ENCODE data around the gene ZNF691.
"Not testable (repeated sequence)": the region's sequence is repeated elsewhere in the genome, so short reads cannot be mapped to it uniquely, and the experiment has no call there.

ZNF691 gene

DNA sequence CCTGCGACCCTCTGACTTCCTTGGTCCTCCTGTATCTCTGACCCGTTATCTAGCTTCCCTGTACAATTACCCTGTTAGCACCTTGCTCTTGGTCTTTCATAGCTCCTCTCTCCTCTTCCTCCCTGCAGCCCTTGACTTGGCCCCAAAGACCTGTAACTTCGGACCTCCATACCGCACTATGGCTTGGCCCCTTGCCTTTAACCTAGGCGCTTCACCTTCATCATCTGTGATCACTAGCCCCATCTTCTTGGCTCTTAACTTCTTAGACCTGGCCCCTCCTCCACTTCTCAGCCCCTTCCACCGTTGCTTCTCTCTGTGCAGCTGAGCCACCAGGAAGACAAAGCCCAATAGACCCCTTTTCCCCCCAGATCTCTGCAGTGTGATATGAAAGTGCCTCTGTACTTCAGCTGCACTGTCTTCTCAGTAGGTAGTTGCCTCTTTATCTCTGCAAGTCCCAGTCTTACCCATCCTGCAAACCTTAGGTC, 740 bp downstream of the ZNF691 start:
- peaks cover 0 to 5% of the 10 kb centered on the region in 2 donors for H3K9me3 ChIP-seq (ENCODE audit: control insufficient read depth in 2 of 2, low read length in 2 of 2)
- H3K27ac ChIP-seq (ENCODE audit: low read length) = peak overlapping the region; percentile 60
- peak overlapping the region; percentile 79 to 94 for H3K9ac ChIP-seq (ENCODE audit: low read length in 2 of 2)
- H3K27me3 ChIP-seq (ENCODE audit: control insufficient read depth in 1 of 2, insufficient read depth in 2 of 2, low read length in 2 of 2) = no peaks in the 10 kb centered on the region
- H3K36me3 ChIP-seq (ENCODE audit: control insufficient read depth in 2 of 2, insufficient read depth in 2 of 2, low read length in 2 of 2) = peaks cover 22 to 32% of the 10 kb centered on the region in 2 donors
- H3K4me3 ChIP-seq (ENCODE audit: low read length in 2 of 2) = peak overlapping the region; percentile 82 to 96
- H3K4me1 ChIP-seq (ENCODE audit: control insufficient read depth, insufficient read depth, low read length) = peaks cover 8% of the 10 kb centered on the region

GRCh38 chr1:42847721-42848460, 1.5 kb downstream of the ZNF691 start:
- Histone ChIP-seq H3K4me1 (ENCODE audit: control insufficient read depth, insufficient read depth, low read length) (peaks cover 8% of the 10 kb centered on the region), H3K9me3 (ENCODE audit: control insufficient read depth in 2 of 2, low read length in 2 of 2) (peaks cover 0 to 5% of the 10 kb centered on the region in 2 donors), H3K9ac (ENCODE audit: low read length in 2 of 2) (peak overlapping the region in 1 of 2 donors; percentile 79), H3K27me3 (ENCODE audit: control insufficient read depth in 1 of 2, insufficient read depth in 2 of 2, low read length in 2 of 2) (no peaks in the 10 kb centered on the region), H3K36me3 (ENCODE audit: control insufficient read depth in 2 of 2, insufficient read depth in 2 of 2, low read length in 2 of 2) (peaks cover 22 to 25% of the 10 kb centered on the region in 2 donors), H3K27ac (ENCODE audit: low read length) (no peak overlapping the region), H3K4me3 (ENCODE audit: low read length in 2 of 2) (peak overlapping the region; percentile 82 to 96)

GRCh38 chr1:42848823-42849537, 2.6 kb downstream of the ZNF691 start:
- Histone ChIP-seq H3K9me3 (ENCODE audit: control insufficient read depth in 2 of 2, low read length in 2 of 2) (peaks cover 0 to 5% of the 10 kb centered on the region in 2 donors), H3K9ac (ENCODE audit: low read length in 2 of 2) (no peak overlapping the region), H3K4me1 (ENCODE audit: control insufficient read depth, insufficient read depth, low read length) (peaks cover 8% of the 10 kb centered on the region), H3K27me3 (ENCODE audit: control insufficient read depth in 1 of 2, insufficient read depth in 2 of 2, low read length in 2 of 2) (no peaks in the 10 kb centered on the region), H3K4me3 (ENCODE audit: low read length in 2 of 2) (no peak overlapping the region), H3K36me3 (ENCODE audit: control insufficient read depth in 2 of 2, insufficient read depth in 2 of 2, low read length in 2 of 2) (peaks cover 21 to 22% of the 10 kb centered on the region in 2 donors), H3K27ac (ENCODE audit: low read length) (no peak overlapping the region)

DNA sequence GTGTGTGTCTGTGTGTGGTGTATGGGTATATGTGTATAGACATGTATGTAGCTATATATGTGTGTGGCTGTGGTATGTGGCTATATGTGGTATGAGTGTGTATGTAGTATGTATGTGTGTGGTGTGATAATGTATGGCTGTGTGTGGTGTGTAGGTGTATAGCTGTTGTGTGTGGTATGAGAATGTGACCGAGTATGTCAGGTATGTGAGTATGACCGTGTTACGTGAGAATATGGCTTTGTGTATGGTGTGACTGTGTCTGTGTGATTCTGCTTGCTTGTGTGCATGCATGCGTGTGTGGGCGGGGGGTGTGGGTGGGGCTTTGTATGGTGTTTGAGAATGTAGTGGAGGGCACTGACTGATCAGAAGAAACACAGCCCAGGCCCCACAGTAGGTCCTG, 3.5 kb downstream of the ZNF691 start:
- Histone ChIP-seq H3K27ac (ENCODE audit: low read length) (no peak overlapping the region), H3K4me1 (ENCODE audit: control insufficient read depth, insufficient read depth, low read length) (peaks cover 8% of the 10 kb centered on the region), H3K9ac (ENCODE audit: low read length in 2 of 2) (no peak overlapping the region), H3K9me3 (ENCODE audit: control insufficient read depth in 2 of 2, low read length in 2 of 2) (peaks cover 0 to 5% of the 10 kb centered on the region in 2 donors), H3K4me3 (ENCODE audit: low read length in 2 of 2) (no peak overlapping the region), H3K27me3 (ENCODE audit: control insufficient read depth in 1 of 2, insufficient read depth in 2 of 2, low read length in 2 of 2) (no peaks in the 10 kb centered on the region), H3K36me3 (ENCODE audit: control insufficient read depth in 2 of 2, insufficient read depth in 2 of 2, low read length in 2 of 2) (peaks cover 21 to 22% of the 10 kb centered on the region in 2 donors)

DNA sequence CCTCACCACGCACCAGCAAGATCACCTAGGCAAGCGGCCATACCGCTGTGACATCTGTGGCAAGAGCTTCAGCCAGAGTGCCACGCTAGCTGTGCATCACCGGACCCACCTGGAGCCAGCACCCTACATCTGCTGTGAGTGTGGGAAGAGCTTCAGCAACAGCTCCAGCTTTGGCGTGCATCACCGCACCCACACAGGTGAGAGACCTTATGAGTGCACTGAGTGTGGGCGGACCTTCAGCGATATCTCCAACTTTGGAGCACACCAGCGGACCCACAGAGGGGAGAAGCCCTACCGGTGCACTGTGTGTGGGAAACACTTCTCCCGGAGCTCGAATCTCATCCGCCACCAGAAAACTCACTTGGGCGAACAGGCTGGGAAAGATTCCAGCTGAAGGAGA, 5.0 kb downstream of the ZNF691 start:
- H3K9ac ChIP-seq (ENCODE audit: low read length in 2 of 2) = no peak overlapping the region
- no peaks in the 10 kb centered on the region for H3K27me3 ChIP-seq (ENCODE audit: control insufficient read depth in 1 of 2, insufficient read depth in 2 of 2, low read length in 2 of 2)
- peaks cover 0 to 5% of the 10 kb centered on the region in 2 donors for H3K9me3 ChIP-seq (ENCODE audit: control insufficient read depth in 2 of 2, low read length in 2 of 2)
- no peak overlapping the region for H3K4me3 ChIP-seq (ENCODE audit: low read length in 2 of 2)
- H3K4me1 ChIP-seq (ENCODE audit: control insufficient read depth, insufficient read depth, low read length) = peaks cover 8% of the 10 kb centered on the region
- H3K27ac ChIP-seq (ENCODE audit: low read length) = no peak overlapping the region
- H3K36me3 ChIP-seq (ENCODE audit: control insufficient read depth in 2 of 2, insufficient read depth in 2 of 2, low read length in 2 of 2) = peaks cover 21 to 22% of the 10 kb centered on the region in 2 donors

DNA sequence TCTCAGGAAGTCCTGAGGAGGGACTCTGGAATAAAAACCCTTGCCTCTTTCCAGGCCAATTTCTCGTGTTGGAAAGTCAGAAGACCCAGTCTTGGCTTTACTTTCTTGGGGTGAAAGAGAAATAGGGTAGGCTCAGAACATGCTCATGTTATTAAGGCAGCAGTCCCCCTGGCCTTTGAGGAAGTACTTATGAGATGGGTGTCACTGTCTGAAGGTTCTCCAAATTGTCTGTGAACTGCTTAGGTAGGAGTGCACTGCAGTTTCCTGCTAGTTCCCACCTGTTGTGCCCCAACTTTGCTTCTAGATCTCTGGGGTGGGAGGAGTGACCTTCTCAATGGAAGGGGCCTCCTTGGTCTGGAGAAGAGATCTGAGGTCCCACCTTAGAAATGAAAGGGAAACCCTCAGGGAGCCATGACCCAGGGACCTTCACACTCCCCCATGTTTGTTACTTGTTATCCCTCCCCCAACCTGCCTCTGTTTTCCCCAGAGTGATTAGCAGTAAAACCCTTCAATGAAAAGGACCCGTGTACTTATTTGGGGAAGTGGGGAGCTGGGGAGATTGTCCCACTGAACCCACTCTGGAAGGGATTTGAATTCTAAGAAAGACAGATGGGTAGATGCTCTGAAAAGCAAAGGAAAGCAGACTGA, 5.7 kb downstream of the ZNF691 start:
- H3K9me3 ChIP-seq (ENCODE audit: control insufficient read depth in 2 of 2, low read length in 2 of 2) = peaks cover 0 to 5% of the 10 kb centered on the region in 2 donors
- no peak overlapping the region for H3K4me3 ChIP-seq (ENCODE audit: low read length in 2 of 2)
- H3K4me1 ChIP-seq (ENCODE audit: control insufficient read depth, insufficient read depth, low read length) = peaks cover 4% of the 10 kb centered on the region
- H3K27ac ChIP-seq (ENCODE audit: low read length) = no peak overlapping the region
- no peak overlapping the region for H3K9ac ChIP-seq (ENCODE audit: low read length in 2 of 2)
- peaks cover 21 to 22% of the 10 kb centered on the region in 2 donors for H3K36me3 ChIP-seq (ENCODE audit: control insufficient read depth in 2 of 2, insufficient read depth in 2 of 2, low read length in 2 of 2)
- H3K27me3 ChIP-seq (ENCODE audit: control insufficient read depth in 1 of 2, insufficient read depth in 2 of 2, low read length in 2 of 2) = no peaks in the 10 kb centered on the region

GRCh38 chr1:42852608-42852980, 6.2 kb downstream of the ZNF691 start:
- Histone ChIP-seq H3K4me1 (ENCODE audit: control insufficient read depth, insufficient read depth, low read length) (no peaks in the 10 kb centered on the region), H3K4me3 (ENCODE audit: low read length in 2 of 2) (no peak overlapping the region), H3K36me3 (ENCODE audit: control insufficient read depth in 2 of 2, insufficient read depth in 2 of 2, low read length in 2 of 2) (peaks cover 21 to 22% of the 10 kb centered on the region in 2 donors), H3K27me3 (ENCODE audit: control insufficient read depth in 1 of 2, insufficient read depth in 2 of 2, low read length in 2 of 2) (no peaks in the 10 kb centered on the region), H3K9ac (ENCODE audit: low read length in 2 of 2) (no peak overlapping the region), H3K9me3 (ENCODE audit: control insufficient read depth in 2 of 2, low read length in 2 of 2) (peaks cover 0 to 5% of the 10 kb centered on the region in 2 donors), H3K27ac (ENCODE audit: low read length) (no peak overlapping the region)

GRCh38 chr1:42853116-42853884, 6.9 kb downstream of the ZNF691 start:
- H3K9ac ChIP-seq (ENCODE audit: low read length in 2 of 2) = no peak overlapping the region
- H3K9me3 ChIP-seq (ENCODE audit: control insufficient read depth in 2 of 2, low read length in 2 of 2) = peaks cover 0 to 5% of the 10 kb centered on the region in 2 donors
- H3K27ac ChIP-seq (ENCODE audit: low read length) = no peak overlapping the region

DNA sequence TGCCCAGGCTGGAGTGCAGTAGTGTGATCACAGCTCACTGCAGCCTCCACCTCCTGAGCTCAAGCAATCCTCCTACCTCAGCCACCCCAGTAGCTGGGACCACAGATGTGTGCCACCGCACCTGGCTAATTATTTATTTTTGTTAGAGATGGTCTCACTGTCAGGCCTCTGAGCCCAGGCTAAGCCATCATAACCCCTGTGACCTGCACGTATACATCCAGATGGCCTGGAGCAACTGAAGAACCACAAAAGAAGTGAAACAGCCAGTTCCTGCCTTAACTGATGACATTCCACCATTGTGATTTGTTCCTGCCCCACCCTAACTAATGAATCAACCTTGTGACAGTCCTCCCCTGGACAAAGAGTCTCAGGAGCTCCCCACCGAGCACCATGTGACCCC, 10.1 kb downstream of the ZNF691 start:
- H3K36me3 ChIP-seq (ENCODE audit: control insufficient read depth in 2 of 2, insufficient read depth in 2 of 2, low read length in 2 of 2); H3K9ac ChIP-seq (ENCODE audit: low read length in 2 of 2); H3K4me1 ChIP-seq (ENCODE audit: control insufficient read depth, insufficient read depth, low read length); H3K9me3 ChIP-seq (ENCODE audit: control insufficient read depth in 2 of 2, low read length in 2 of 2); H3K27ac ChIP-seq (ENCODE audit: low read length); H3K27me3 ChIP-seq (ENCODE audit: control insufficient read depth in 1 of 2, insufficient read depth in 2 of 2, low read length in 2 of 2); H3K4me3 ChIP-seq (ENCODE audit: low read length in 2 of 2): not testable (repeated sequence)

More at GRCh38 chr1:42853116-42853884, 6.9 kb downstream of the ZNF691 start:
- Histone ChIP-seq H3K4me3 (ENCODE audit: low read length in 2 of 2) (no peak overlapping the region), H3K4me1 (ENCODE audit: control insufficient read depth, insufficient read depth, low read length) (no peaks in the 10 kb centered on the region), H3K27me3 (ENCODE audit: control insufficient read depth in 1 of 2, insufficient read depth in 2 of 2, low read length in 2 of 2) (no peaks in the 10 kb centered on the region), H3K36me3 (ENCODE audit: control insufficient read depth in 2 of 2, insufficient read depth in 2 of 2, low read length in 2 of 2) (peaks cover 21 to 22% of the 10 kb centered on the region in 2 donors)

- H3K9me3 ChIP-seq (ENCODE audit: control insufficient read depth in 2 of 2, low read length in 2 of 2); H3K36me3 ChIP-seq (ENCODE audit: control insufficient read depth in 2 of 2, insufficient read depth in 2 of 2, low read length in 2 of 2); H3K27ac ChIP-seq (ENCODE audit: low read length); H3K4me3 ChIP-seq (ENCODE audit: low read length in 2 of 2); H3K9ac ChIP-seq (ENCODE audit: low read length in 2 of 2); H3K4me1 ChIP-seq (ENCODE audit: control insufficient read depth, insufficient read depth, low read length): not testable (repeated sequence)
- H3K27me3 ChIP-seq (ENCODE audit: control insufficient read depth in 1 of 2, insufficient read depth in 2 of 2, low read length in 2 of 2) = peaks cover 3 to 13% of the 10 kb centered on the region in 2 donors
Measured at GRCh38 chr1:42859366-42859765, 13.0 kb downstream of the ZNF691 start.
